GM10266 (cell line): ENCODE results near the gene MAP7D3.
"Not testable (repeated sequence)": the region's sequence is repeated elsewhere in the genome, so short reads cannot be mapped to it uniquely, and the experiment has no call there.

Source experiments
- DNase-seq: peaks from one replicate; pipeline ENCODE4 v3.0.0; 2012; ENCODE audit errors: extremely low spot score
- CTCF ChIP-seq: IDR thresholded peaks from 2 replicates; pipeline ENCODE4 v1.5.1; 2012; ENCODE audit warnings: mild to moderate bottlenecking, low read depth; ENCODE audit not compliant: control insufficient read depth, insufficient read depth; ENCODE audit errors: missing control alignments

MAP7D3 gene

GRCh38 chrX:136251041-136251991, at the start of gene MAP7D3:
Gene MAP7D3 (minus strand): TSS chrX:136251400. CDS start chrX:136251358, 42 bp downstream.
- TF ChIP-seq CTCF = no peak
- peak; percentile 87 for DNase-seq

GRCh38 chrX:136300721-136301120, 49.5 kb upstream of the MAP7D3 start, which contains the start of gene ADGRG4:
Gene ADGRG4 (plus strand): TSS chrX:136300963. CDS start chrX:136308778, 7,815 bp downstream.
- not testable (repeated sequence) for DNase-seq

- DNase-seq = no peak
- TF ChIP-seq CTCF = no peak
Measured at GRCh38 chrX:136295380-136295779, 44.2 kb upstream of the MAP7D3 start.

- no peak for DNase-seq
Measured at GRCh38 chrX:136292656-136293055, 41.5 kb upstream of the MAP7D3 start.

GRCh38 chrX:136291824-136292223, 40.6 kb upstream of the MAP7D3 start:
- no peak for TF ChIP-seq CTCF
- no peak for DNase-seq

More at GRCh38 chrX:136292656-136293055, 41.5 kb upstream of the MAP7D3 start:
- TF ChIP-seq CTCF = no peak

- not testable (repeated sequence) for DNase-seq
Measured at GRCh38 chrX:136286375-136286774, 35.2 kb upstream of the MAP7D3 start.

- no peak for TF ChIP-seq CTCF
- no peak for DNase-seq
Measured at GRCh38 chrX:136275553-136275952, 24.4 kb upstream of the MAP7D3 start.

GRCh38 chrX:136273986-136274385, 22.8 kb upstream of the MAP7D3 start:
- DNase-seq = no peak
- no peak for TF ChIP-seq CTCF
